ENCODE measurements around the gene GASK1A.

- no peak for TF ChIP-seq CTCF (IDR thresholded peaks at IDR 0.05; ENCODE audit: low read depth, low read length)
- TF ChIP-seq EZH2phosphoT487 (IDR thresholded peaks at IDR 0.05; ENCODE audit: low read depth) = no peak
Measured at GRCh38 chr3:43009547-43009946, 30.4 kb downstream of the GASK1A start.

All from OCI-LY3 (cell line).